Kidney (tissue), 14 donors: ENCODE measurements around the gene RGS10. TPM values are rescaled to one million over a fixed set of nuclear protein-coding genes. Genes with fewer than 3 reads are reported as not detected.

ENCODE experiments used
- DNase-seq, 5 donors: peaks; one replicate each; pipeline ENCODE4 v3.0.0-alpha.2; 2013 to 2020
- FAIRE-seq: peaks from 2 replicates; lab custom pipeline; 2012; peaks lifted over from hg19 to GRCh38; lab: Jason Lieb, UNC
- H3K27ac ChIP-seq, 2 donors: one replicate each; pipeline ENCODE4 v1.7.0; 2013; ENCODE audit warnings: low read depth in 2 of 2, low read length in 2 of 2, inconsistent platforms in 1 of 2
- H3K27me3 ChIP-seq: one replicate; pipeline ENCODE4 v1.7.1; 2013; ENCODE audit warnings: low read length, inconsistent platforms; ENCODE audit not compliant: control insufficient read depth, insufficient read depth
- H3K36me3 ChIP-seq, 3 donors: one replicate each; pipeline versions ENCODE4 v1.7.0 to v1.7.1; 2013; ENCODE audit warnings: low read length in 3 of 3, control low read depth in 1 of 3, inconsistent platforms in 1 of 3; ENCODE audit not compliant: insufficient read depth in 3 of 3, control insufficient read depth in 2 of 3
- H3K4me1 ChIP-seq, 3 donors: one replicate each; pipeline versions ENCODE4 v1.7.0 to v1.7.1; 2013; ENCODE audit warnings: low read length in 3 of 3, inconsistent platforms in 1 of 3, low read depth in 1 of 3; ENCODE audit not compliant: control insufficient read depth in 2 of 3, insufficient read depth in 2 of 3
- H3K4me3 ChIP-seq, 3 donors: one replicate each; pipeline versions ENCODE4 v1.7.0 to v1.8.1; 2013; ENCODE audit warnings: low read length in 3 of 3, control low read depth in 1 of 3, inconsistent platforms in 1 of 3
- H3K9ac ChIP-seq, 3 donors: one replicate each; pipeline versions ENCODE4 v1.7.0 to v1.7.1; 2013; ENCODE audit warnings: low read length in 3 of 3, control low read depth in 1 of 3, inconsistent platforms in 1 of 3
- H3K9me3 ChIP-seq, 3 donors: one replicate each; pipeline versions ENCODE4 v1.7.0 to v1.7.1; 2013; ENCODE audit warnings: low read length in 3 of 3, control low read depth in 1 of 3, inconsistent platforms in 1 of 3; ENCODE audit not compliant: control insufficient read depth in 2 of 3, insufficient read depth in 1 of 3
- CTCF ChIP-seq: IDR thresholded peaks from 3 replicates; pipeline ENCODE4 v1.5.1; 2012; ENCODE audit warnings: mild to moderate bottlenecking, moderate library complexity, borderline replicate concordance; ENCODE audit not compliant: insufficient read depth; ENCODE audit errors: extremely low read depth
- intact Hi-C: fragments of 100-400 bp; cut with DNase I; formaldehyde crosslinking; loops from one replicate; pipeline ENCODE4 v1.11.1; 2022
- polyA plus RNA-seq: library from polyadenylated mRNA; stranded (reverse); fragments of 350-450 nt; fragmentation: Illumina TruSeq; extraction: RNeasy Lipid Tissue Mini Kit (QIAGEN cat#74804); gene quantifications from one replicate; pipeline ENCODE4 v1.2.3, GENCODE V29; 2014; ENCODE audit warnings: low read depth, low replicate concordance; ENCODE audit not compliant: insufficient read depth
- total RNA-seq: library from RNA; stranded (reverse); fragmentation: NEBNext Ultra II Directional; extraction: Animal tissue kit (Norgen Biotek cat#: 25700); gene quantifications from one replicate; pipeline ENCODE4 v1.2.1, GENCODE V29; 2021
- donor health status: control.
- donor health status: control.
- donor health status: control.
- donor health status: control.
- donor health status: control.
- donor health status: DM: yes; HTN: yes; CAD: no.
- donor health status: Normal renal cell carcinoma (clear cell type).

Gene RGS10
- total and polyA plus RNA-seq, 2 donors from 2014 or later: 19.9 to 25.4 TPM

- Histone ChIP-seq H3K36me3 (no peaks in the 10 kb centered on the region), H3K27ac (no peak overlapping the region), H3K27me3 (no peaks in the 10 kb centered on the region), H3K4me1 (no peaks in the 10 kb centered on the region), H3K4me3 (no peak overlapping the region), H3K9ac (no peak overlapping the region), H3K9me3 (no peaks in the 10 kb centered on the region)
- no peak for TF ChIP-seq CTCF
- DNase-seq: no peak
- no peak for FAIRE-seq
- intact Hi-C loops: no loop called here
These were observed 67.9 kb downstream of the RGS10 start for GRCh38 chr10:119474606-119475005.

- Histone ChIP-seq H3K4me1 (no peaks in the 10 kb centered on the region), H3K27ac (no peak overlapping the region), H3K36me3 (no peaks in the 10 kb centered on the region), H3K9me3 (no peaks in the 10 kb centered on the region), H3K9ac (no peak overlapping the region), H3K27me3 (no peaks in the 10 kb centered on the region), H3K4me3 (no peak overlapping the region)
- no peak for FAIRE-seq
- intact Hi-C loops: no loop called here
- DNase-seq: no peak
- no peak for TF ChIP-seq CTCF
These were observed 68.7 kb downstream of the RGS10 start for GRCh38 chr10:119473771-119474170.

- Histone ChIP-seq H3K4me3 (no peak overlapping the region), H3K36me3 (no peaks in the 10 kb centered on the region), H3K27me3 (no peaks in the 10 kb centered on the region), H3K9me3 (no peaks in the 10 kb centered on the region), H3K27ac (no peak overlapping the region), H3K9ac (no peak overlapping the region), H3K4me1 (no peaks in the 10 kb centered on the region)
- no peak for TF ChIP-seq CTCF
- intact Hi-C loops: no loop called here
- DNase-seq: no peak
- no peak for FAIRE-seq
These were observed 71.4 kb downstream of the RGS10 start for GRCh38 chr10:119470920-119471702.
